ENCODE data around the gene TSKS.
"Not testable (repeated sequence)": the region's sequence is repeated elsewhere in the genome, so short reads cannot be mapped to it uniquely, and the experiment has no call there.

TSKS gene

DNA sequence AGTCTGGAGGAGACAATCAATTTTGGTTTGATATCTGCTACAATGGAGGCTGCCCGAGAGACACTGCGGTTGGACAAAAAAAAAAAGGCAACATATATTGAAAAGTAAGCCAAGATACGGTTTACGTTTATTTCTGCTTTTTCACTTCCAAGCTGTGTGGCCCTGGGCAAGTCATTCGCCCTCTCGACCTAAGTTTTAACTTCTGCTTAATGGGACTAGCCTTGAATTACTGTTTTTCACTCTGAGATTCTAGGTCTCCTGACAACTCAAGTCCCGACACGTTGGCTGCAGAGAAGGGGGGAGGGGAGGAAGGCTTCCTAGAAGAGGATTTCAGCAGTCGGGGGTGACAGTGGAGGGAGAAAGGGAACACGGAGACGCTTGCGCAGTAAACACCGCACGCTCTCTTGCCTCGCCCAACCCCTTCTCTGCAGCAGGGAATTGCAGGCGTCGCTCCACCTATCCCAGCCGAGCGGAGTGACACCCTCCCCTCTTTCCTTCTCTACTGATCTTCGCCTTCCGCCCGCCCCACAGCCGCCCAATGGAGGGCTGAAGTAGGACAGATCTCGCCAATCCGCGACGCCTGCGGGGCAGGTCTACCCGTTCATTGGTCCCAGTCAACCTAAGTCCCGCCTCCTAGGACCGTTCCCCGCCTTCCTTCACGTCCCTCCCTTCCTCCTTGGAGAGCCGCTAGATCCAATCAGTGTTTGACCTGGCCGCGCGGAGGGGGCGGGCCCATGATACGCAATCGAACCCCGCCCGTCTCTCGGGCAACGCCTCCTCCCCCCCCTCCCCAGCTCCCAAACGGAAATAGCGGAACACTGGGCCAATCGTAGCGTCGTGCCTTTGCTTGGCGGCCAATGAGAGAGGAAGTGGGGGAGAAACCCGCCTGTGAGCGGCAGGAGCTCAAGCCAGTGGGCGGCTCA is 3.2 kb upstream of the TSKS start:
- peak; percentile 99 for DNase-seq

DNA sequence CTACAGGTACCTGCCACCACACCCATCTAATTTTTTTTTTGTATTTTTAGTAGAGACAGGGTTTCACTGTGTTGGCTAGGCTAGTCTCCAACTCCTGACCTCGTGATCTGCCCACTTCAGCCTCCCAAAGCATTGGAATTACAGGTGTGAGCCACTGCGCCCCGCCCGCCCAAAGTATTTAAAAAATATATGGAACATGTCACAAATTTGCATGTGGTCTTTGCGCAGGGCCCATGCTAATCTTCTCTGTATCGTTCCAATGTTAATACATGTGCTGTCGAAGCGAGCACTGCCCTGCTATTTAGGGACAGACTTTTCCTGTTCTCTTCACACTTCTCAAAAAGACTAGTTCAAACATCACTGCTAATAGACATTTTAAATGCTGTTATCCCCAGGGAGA is 1.2 kb upstream of the TSKS start:
- no peak for DNase-seq

DNA sequence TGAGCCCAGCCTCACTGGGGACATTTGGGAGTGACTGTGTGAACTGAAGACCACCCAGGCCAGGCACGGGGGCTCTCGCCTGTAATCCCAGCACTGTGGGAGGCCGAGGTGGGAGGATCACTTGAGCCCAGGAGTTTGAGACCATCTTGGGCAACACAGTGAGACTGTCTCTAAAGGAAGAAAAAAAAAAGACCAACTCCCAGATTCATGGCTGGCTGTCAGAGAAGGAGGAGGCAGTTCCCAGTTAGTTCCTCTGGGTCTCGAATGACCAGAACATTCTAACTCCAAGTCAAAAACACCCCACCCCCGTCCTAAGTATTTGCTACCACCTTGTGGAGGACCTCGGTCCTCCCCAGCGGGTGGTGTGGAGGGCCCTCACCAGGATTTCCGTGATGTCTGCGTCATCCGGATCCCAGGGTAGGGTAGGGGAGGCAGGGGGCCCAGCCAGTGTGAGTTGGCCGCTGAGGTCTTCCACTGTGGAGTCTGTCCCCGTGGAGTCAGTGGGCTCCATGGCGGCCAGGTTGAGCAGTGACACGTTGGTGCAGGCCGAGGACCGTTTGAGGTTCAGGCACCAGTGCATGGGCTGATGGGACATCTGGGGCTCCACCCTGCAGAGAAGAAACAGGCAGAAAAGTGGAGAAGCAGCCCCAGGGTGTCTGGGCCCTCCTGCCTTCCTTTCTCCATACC is 1.3 kb downstream of the TSKS start:
- no peak for DNase-seq

DNA sequence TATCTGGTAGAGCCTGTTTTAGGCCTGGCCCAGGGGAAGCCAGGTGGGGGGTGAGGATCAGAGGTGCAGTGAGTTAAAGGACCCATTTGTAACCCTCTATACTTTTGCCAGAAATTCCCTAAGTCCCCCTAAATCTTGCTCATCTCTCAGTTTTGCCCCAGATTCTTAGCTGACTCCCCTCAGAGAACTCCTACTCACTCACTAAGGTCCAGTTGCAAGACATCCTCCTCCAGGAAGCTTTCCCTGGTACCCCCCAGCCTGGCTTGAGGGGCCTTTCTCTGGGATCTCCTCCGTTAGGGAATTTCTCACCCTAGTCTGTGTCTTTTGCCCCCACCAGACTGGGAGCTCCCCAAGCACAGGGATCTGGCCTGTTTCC is 1.9 kb downstream of the TSKS start:
- DNase-seq = no peak

DNA sequence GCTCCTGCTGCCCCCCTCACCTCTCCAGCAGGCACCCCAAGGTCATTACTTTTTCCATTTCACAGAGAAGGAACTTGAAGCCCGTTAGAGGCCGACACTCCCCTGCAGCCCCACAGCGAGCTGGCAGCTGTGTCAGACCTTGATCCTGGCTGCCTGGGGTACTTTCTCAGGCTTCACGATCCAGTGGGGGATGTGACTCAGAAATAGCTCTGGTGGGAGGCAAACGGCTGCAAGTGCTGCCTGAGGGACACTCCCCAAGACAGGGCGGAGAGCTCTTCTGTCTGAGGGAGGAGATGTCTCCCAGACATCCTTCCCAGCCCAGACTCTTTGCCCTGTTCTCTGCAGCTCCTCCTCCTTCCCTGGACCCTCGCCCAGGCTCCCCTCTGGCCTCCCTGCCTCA is 4.8 kb downstream of the TSKS start:
- no peak for DNase-seq

DNA sequence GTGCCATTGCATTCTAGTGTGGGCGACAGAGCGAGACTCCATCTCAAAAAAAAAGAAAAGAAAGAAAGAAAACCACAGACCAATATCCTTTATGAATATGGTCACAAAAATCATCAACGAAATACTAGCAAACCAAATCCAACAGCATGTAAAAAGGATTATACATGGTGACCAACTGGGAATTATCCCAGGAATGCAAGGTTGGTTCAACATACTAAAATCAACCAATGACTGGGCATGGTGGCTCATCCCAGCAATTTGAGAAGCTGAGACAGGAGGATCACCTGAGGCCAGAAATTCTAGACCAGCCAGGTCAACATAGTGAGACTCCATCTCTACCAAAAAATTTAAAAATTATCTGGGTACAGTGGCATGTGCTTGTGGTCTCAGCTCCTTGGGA is 7.2 kb downstream of the TSKS start:
- DNase-seq = no peak

DNA sequence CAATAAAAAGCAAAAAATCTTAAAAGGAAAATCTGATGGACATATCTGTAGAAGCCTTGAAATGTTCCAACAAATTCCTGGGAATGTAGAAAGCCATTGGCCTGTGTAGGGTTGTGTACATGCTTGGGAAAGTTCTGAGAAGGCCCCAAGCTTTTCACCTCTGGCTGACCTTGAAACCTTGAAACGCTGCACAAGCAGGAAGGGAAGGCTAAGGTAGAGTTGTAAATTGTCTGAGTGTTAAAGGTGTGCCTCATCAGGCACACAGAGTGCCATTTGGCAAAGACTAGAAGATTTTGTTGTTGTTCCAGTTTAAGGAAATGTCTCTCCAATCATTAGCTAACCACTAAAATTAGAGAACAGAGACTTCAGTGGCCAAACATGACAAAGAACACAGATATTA is 10.4 kb downstream of the TSKS start:
- DNase-seq = no peak

DNA sequence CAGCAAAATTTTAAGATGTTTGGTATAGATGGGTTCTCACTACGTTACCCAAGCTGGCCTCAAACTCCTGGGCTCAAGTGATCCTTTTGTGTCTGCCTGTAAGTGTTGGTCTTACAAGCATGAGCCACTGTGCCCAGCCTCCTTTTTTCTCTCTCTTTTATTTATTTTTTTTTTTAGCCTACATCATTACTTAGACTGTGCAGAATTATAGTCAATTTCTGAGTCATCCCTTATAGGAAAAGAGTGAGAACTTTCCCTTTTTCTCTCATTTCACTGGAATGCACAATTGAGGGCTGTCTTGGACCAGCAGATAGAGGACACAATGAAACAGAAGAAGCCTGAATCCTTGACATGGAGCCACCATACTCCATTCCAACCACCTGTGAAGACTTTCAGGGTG is 13.3 kb downstream of the TSKS start:
- no peak for DNase-seq

DNA sequence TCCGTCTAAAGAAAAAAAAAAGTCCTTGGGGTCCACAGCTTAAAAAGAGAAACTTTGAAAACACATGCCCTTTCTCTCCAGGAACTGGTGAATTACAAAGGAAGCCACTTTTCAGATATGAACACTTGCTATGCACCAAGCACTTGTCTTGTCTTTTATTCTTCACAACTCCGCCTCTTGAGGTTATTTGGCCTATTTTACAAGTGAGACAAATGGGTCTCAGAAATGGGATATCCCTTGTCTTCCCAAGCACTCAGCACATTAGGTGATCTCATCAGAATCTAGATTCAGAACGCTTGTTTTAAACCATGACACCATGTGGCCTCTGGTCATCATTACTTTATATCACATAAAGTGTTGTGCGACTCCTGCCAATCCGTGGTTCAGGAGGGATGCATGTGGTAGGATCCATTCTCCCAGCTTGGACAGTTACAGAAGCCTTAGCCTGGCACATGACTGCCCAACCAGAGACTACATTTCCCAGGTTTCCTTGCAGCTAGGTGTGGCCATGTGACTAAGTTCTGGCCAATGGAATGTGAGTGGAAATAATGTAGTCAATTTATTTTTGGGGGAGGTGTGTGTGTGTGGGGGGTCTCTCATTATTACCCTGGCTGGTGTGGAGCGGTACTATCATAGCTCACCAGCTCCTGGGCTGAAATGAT is 13.9 kb downstream of the TSKS start:
- no peak for DNase-seq

DNA sequence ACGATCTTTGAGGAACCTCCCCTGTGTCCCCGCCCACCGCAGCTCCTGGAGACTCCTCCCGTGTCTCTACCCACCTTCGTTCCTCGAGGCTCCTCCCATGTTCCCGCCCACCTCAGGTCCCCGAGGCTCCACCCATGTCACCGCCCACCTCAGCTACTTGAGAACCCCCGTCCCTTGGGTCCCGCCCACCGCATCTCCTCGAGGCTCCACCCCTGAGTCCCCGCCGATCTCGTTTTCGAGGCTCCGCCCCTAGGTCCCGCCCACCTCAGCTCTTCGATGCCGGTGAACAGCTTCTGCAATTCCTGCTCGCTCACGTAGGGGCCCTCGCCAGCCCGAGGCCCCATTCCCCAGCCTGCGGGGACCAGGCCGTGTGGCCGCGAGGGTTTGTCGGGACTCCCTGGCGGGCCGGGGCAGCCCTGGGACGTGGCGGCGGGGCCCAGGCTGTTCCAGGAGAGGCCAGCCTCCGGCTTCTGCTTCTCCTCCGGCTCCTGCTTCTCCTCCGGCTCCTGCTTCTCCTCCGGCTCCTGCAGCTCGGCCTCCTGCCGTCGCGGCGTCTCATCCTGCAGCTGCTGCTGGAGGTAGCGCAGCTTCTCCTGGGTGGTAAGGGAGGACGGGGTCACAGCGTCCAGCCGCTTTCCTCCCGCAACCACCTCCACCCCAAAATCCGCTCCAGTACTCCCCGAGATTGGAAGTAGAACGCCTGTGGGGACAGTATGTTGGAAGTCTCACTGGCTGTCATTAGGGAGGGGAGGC is 16.7 kb downstream of the TSKS start:
- peak; percentile 29 for DNase-seq

DNA sequence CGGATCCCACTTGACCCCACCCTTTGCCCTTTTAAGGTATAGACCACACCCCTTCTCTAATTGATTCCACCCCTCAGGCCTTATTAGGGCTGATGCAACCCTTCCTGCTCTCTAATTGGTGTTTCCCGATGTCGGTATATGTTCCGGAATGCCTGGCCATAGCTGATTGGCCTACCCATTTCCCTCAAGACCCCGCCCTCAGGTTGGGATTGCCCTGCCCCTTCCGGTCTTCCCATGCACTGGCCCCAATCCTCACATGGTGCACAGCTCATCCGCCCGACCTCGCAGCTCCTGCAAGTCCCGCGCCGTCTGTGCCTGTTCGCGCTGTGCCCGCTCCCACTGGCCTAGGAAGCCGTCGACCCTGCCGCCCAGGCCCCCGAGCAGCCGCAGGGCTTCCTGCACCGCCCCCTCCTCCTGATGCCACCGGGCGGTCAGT is 18.1 kb downstream of the TSKS start:
- no peak for DNase-seq

DNA sequence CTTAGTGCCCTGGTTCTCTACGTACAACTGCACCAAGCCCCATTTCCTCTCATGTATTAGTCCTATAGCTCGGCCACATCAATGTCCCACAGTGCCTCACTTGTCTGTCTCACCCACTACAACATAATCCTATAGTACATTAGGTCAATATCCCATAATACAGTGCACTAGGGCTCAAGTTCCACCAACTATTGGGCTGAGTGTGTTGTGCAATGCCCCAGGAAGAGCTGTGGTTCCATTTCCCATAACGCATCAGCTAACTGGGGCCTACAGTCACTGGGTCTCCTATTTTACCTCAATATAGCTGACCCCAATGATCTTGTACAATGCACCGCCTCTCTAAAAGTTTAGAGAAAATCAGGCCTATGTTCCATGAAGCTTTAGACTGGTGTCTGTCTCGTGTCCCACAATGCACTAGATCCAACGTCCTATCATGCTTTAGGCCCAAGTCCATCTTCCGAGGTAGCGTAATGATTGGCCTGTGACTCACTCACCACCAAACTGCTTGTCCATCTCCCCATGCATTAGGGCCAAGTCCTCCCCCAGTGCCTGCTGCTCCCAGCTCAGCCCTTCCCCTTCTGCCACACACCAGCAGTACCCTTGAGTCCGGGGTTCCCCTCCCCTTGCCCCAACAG is 21.8 kb downstream of the TSKS start:
- no peak for DNase-seq

DNA sequence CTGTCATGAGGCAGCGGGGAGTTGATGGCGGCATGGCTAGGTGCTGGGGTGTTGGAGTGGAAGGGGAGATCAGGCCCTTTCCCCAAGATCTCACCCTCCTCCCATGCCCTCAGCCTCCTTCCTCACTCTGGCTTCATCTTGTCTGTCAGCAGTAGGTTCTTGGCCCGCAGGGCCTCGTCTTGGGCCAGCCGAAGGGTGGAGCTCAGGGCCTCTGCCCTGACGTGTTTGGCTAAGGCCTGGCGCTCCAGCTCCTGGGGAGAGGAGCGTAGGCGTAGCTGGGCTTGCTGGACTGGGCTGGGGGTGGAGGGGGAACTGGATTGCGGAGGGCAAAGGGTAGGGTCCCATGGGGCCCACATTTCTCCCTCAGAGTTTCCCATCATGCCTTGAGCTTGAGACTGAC is 23.2 kb downstream of the TSKS start:
- no peak for DNase-seq

DNA sequence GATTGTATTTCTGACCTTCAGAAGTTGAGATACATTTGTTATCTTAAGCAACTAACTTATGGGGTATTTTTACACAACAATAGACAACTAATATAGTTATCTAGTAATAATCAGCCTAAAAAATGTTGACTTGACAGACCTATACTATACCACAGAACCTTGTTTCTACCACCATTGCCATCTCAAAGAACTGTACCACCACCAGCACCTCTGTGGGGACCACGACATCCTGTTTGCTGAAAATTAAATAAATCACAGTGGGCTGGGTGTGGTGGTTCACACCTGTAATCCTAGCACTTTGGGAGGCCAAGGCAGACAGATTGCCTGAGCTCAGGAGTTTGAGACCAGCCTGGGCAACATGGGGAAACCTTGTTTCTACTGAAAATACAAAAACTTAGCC is 24.0 kb downstream of the TSKS start:
- DNase-seq = no peak

DNA sequence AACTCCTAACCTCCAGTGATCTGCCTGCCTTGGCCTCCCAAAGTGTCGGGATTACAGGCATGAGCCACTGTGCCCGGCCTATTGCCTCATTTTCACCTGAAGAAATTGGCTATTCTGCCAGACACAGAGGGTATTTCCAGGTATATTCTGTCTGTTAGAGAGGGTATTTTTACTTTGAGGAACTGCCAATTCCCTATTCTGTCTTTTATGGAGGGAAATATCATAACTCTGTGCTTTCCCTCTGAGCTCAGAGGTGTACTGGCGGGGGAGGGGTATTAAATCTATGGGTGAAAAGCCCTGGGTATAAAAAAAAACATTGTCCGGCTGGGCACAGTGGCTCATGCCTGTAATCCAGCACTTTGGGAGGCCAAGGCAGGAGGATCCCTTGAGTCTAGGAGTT is 24.8 kb downstream of the TSKS start:
- DNase-seq = no peak

DNA sequence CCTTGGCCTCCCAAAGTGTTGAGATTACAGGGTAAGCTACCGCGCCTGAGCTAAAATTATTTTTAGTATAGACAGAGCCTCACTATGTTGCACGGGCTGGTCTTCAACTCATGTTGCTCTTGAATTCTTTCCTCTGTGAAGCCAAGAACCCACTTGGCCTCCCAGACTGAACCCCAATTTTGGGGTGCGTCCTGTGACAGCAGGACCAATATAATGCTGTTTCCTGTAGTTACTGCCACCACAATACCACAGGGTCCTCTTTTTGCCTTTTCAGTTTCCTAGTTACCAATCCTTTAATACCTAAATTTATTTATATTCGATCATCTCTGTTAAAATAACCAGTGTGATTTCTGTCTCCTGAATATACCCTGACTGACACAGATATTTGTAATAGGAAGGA is 32.9 kb downstream of the TSKS start:
- DNase-seq = no peak

DNA sequence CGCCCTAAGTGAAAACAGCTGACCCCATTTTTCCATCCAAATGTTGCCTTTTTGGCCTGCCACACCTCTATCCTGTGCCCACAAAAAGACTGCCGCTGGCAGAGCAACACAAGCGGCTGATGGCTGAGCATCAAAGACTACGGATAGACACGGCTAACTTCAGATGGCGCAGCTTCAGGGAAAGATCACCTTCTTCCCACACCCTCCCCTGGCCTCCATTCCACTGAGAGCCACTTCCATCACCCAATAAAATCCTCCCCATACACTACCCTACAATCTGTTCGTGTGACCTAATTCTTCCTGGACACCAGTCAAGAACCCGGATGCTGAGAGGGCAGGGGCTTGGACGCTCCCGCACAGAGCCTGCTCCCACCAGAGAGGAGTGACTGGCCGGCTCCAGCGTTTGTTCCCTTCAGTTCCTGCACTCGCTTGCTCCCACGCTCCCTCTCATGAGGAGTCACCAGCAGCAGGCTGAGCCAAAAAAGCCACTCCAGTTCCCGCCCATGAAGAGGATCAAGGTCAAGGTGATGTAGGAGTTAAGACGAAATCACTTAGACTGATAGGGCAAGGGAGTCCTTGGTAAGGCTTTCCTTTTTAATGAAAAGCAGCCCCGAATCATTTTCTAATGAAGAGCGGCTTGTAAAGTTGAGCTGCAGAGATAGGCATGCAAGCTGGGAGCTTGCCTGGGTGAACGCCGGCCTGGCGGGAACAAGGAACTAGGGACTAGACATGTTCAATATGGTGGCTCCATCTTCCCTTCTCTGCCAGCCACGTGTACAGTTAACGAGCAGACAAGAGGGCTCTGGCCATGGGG is 35.7 kb downstream of the TSKS start:
- DNase-seq = no peak

DNA sequence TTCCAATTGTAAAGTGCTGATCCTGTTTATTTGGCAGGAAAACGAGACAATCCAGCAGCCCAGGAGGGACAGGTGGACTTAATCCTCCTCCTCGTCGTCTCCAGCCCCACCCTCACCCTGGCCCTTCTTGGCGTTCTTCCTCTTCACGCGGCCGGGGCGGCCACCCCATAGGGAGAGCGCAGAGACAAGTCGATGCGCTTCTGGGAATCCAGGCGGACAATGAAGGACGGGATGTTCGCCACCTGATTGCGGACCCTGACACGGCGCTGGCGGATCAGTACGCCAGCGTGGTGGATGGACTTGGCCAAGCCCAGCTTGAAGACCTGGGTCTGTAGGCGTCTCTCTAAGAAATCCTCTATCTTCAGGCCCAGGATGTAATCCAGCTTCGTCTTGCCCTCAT is 43.7 kb downstream of the TSKS start:
- DNase-seq = not testable (repeated sequence)

DNA sequence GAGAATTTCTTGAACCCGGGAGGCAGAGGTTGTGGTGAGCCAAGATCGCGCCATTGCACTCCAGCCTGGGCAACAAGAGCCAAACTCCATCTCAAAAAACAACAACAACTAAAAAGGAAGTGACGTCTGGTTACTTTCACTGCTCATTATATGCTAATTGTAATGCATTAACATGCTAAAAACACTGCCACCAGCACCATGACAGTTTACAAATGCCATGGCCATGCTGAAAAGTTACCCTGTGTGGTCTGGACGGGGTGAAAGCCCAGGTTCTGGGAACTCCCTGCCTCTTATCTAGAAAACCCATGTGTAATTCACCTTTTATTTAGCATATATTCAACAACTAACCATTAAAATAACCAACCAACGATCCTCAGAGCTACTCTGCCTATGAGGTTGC is 44.1 kb downstream of the TSKS start:
- no peak for DNase-seq

DNA sequence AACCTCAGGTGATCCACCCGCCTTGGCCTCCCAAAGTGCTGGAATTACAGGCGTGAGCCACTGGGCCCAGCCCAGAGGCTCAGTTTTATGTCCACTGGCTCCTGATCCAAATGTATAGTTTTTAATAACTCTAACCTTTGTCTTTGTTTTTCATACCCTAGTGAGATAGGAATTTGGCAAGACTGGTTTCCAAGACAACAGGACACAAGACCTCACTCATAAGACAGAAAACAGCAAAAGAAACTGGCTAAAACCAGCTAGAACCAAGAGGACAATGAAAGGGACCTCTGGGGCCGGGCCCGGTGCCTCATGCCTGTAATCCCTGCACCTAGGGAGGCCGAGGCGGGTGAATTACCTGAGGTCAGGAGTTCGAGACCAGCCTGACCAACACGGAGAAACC is 44.6 kb downstream of the TSKS start:
- no peak for DNase-seq

DNA sequence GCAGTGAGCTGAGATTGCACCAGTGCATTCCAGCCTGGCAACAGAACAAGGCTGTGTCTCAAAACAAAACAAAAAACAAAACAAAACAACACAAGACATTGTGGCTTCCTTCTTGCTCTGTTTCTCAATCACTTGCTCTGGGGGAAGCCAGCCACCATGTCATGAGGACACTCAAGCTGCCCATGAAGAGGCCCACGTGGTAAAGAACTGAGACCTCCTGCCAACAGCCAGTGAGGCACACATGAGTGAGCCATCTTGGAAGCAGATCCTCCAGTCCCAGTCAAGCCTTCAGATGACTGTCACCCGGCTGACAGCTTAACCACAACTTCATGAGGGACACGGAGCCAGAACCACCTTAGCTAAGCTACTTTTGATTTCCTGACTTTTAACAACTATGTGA is 47.0 kb downstream of the TSKS start:
- DNase-seq = no peak
